HG02610 (cell line): ENCODE data around the gene PRKCZ.

Source experiments
- ATAC-seq: cut with Tn5 transposase; IDR thresholded peaks from one replicate; pipeline ENCODE4 v1.9.1; 2021; ENCODE audit warnings: mild to moderate bottlenecking, moderate library complexity; ENCODE audit not compliant: unreplicated experiment

PRKCZ gene

GRCh38 chr1:2049718-2050431 is at the start of gene PRKCZ:
TSS of gene PRKCZ (plus strand) at chr1:2050411. CDS start at chr1:2050631, 220 bp downstream.
- no peak for ATAC-seq

- ATAC-seq = no peak
Observed at GRCh38 chr1:2000432-2000831, 49.8 kb upstream of the PRKCZ start.

GRCh38 chr1:2000850-2001249 is 49.4 kb upstream of the PRKCZ start:
- no peak for ATAC-seq

- ATAC-seq = no peak
Observed at GRCh38 chr1:2001773-2002411, 48.3 kb upstream of the PRKCZ start.

- ATAC-seq = no peak
Observed at GRCh38 chr1:2003541-2004131, 46.6 kb upstream of the PRKCZ start, which contains the start of gene CFAP74. TSS of gene CFAP74 (minus strand) at chr1:2003786. CDS start at chr1:1990956, 12,830 bp downstream.

- ATAC-seq = no peak
Observed at GRCh38 chr1:2004856-2005255, 45.4 kb upstream of the PRKCZ start.

GRCh38 chr1:2009101-2010053 is 40.8 kb upstream of the PRKCZ start:
- no peak for ATAC-seq

GRCh38 chr1:2014181-2014580 is 36.0 kb upstream of the PRKCZ start:
- ATAC-seq = no peak

GRCh38 chr1:2014741-2015735 is 35.2 kb upstream of the PRKCZ start:
- no peak for ATAC-seq

- no peak for ATAC-seq
Observed at GRCh38 chr1:2016123-2016522, 34.1 kb upstream of the PRKCZ start.

- ATAC-seq = no peak
Observed at GRCh38 chr1:2018217-2019171, 31.7 kb upstream of the PRKCZ start.

- ATAC-seq = no peak
Observed at GRCh38 chr1:2019172-2019543, 31.1 kb upstream of the PRKCZ start, which contains the start of gene GABRD. TSS of gene GABRD (plus strand) at chr1:2019345. CDS start at chr1:2019424, 79 bp downstream.

GRCh38 chr1:2019571-2020309 is 30.5 kb upstream of the PRKCZ start:
- no peak for ATAC-seq

GRCh38 chr1:2020310-2020655 is 29.9 kb upstream of the PRKCZ start:
- no peak for ATAC-seq

- ATAC-seq = no peak
Observed at GRCh38 chr1:2021550-2021949, 28.7 kb upstream of the PRKCZ start.

- no peak for ATAC-seq
Observed at GRCh38 chr1:2022063-2022770, 28.0 kb upstream of the PRKCZ start.

- no peak for ATAC-seq
Observed at GRCh38 chr1:2023187-2023586, 27.0 kb upstream of the PRKCZ start.
